ENCODE results near the gene PSMA5. TPM values are rescaled to one million over a fixed set of nuclear protein-coding genes. Genes with fewer than 3 reads are reported as not detected.

PSMA5 gene
- total and polyA plus RNA-seq, 8 donors = 16.1 to 36.2 (median 25.8) TPM

- no peak overlapping the region for H3K4me3 ChIP-seq
- intact Hi-C loops (cut with DNase I) = no loop called here
- FAIRE-seq (no peak), ATAC-seq (peak in 3 of 4 donors; percentile 22 to 78 (median 70)), DNase-seq (no peak)
- TF ChIP-seq CTCF (IDR thresholded peaks at IDR 0.05) = no peak
- no peaks in the 10 kb centered on the region for H3K9me3 ChIP-seq
- H3K36me3 ChIP-seq = peaks cover 0 to 4% (median 0%) of the 10 kb centered on the region in 3 donors
- H3K27me3 ChIP-seq = no peaks in the 10 kb centered on the region
- peak overlapping the region in 2 of 4 donors; percentile 4 to 20 for H3K27ac ChIP-seq
- H3K4me1 ChIP-seq = no peaks in the 10 kb centered on the region
- WGBS, 2 donors = 54 to 68% methylated on average over 4 of the region's 4 CpGs
These were observed 54.9 kb downstream of the PSMA5 start for GRCh38 chr1:109371341-109371739.

GRCh38 chr1:109370712-109371340 lies 55.4 kb downstream of the PSMA5 start:
- no peak for TF ChIP-seq CTCF (IDR thresholded peaks at IDR 0.05)
- Histone ChIP-seq H3K27me3 (no peaks in the 10 kb centered on the region), H3K9me3 (no peaks in the 10 kb centered on the region), H3K4me1 (no peaks in the 10 kb centered on the region), H3K27ac (peak overlapping the region in 2 of 4 donors; percentile 4 to 20), H3K4me3 (no peak overlapping the region), H3K36me3 (peaks cover 0 to 4% (median 0%) of the 10 kb centered on the region in 3 donors)
- intact Hi-C loops (cut with DNase I) = no loop called here
- DNase-seq = no peak
- WGBS, 2 donors = 50 to 51% methylated on average over 7 of the region's 7 CpGs
- ATAC-seq = peak in 3 of 4 donors; percentile 18 to 53 (median 43)
- FAIRE-seq = no peak

GRCh38 chr1:109369167-109369746 lies 57.0 kb downstream of the PSMA5 start:
- intact Hi-C loops (cut with DNase I) = no loop called here
- no peaks in the 10 kb centered on the region for H3K9me3 ChIP-seq
- H3K36me3 ChIP-seq = peaks cover 0 to 4% (median 0%) of the 10 kb centered on the region in 3 donors
- 92 to 96% methylated on average over 6 of the region's 6 CpGs for WGBS, 2 donors
- no peak overlapping the region for H3K4me3 ChIP-seq
- no peak for TF ChIP-seq CTCF (IDR thresholded peaks at IDR 0.05)
- H3K27me3 ChIP-seq = no peaks in the 10 kb centered on the region
- no peak for DNase-seq
- no peaks in the 10 kb centered on the region for H3K4me1 ChIP-seq
- H3K27ac ChIP-seq = no peak overlapping the region
- ATAC-seq = peak in 1 of 4 donors; percentile 26
- no peak for FAIRE-seq

GRCh38 chr1:109368464-109368863 lies 57.8 kb downstream of the PSMA5 start:
- Histone ChIP-seq H3K27ac (no peak overlapping the region), H3K9me3 (no peaks in the 10 kb centered on the region), H3K27me3 (no peaks in the 10 kb centered on the region), H3K36me3 (peaks cover 0 to 4% (median 0%) of the 10 kb centered on the region in 3 donors), H3K4me3 (no peak overlapping the region), H3K4me1 (no peaks in the 10 kb centered on the region)
- DNase-seq (no peak), ATAC-seq (no peak), FAIRE-seq (no peak)
- intact Hi-C loops (cut with DNase I) = no loop called here
- no peak for TF ChIP-seq CTCF (IDR thresholded peaks at IDR 0.05)
- WGBS, 2 donors = 74 to 90% methylated on average over 1 of the region's 1 CpG

- intact Hi-C loops (cut with DNase I) = no loop called here
- WGBS, 2 donors = 90 to 96% methylated on average over 3 of the region's 3 CpGs
- no peak overlapping the region for H3K27ac ChIP-seq
- H3K4me1 ChIP-seq = no peaks in the 10 kb centered on the region
- no peaks in the 10 kb centered on the region for H3K9me3 ChIP-seq
- ATAC-seq (no peak), DNase-seq (no peak), FAIRE-seq (no peak)
- H3K36me3 ChIP-seq = peaks cover 0 to 4% (median 0%) of the 10 kb centered on the region in 3 donors
- no peak for TF ChIP-seq CTCF (IDR thresholded peaks at IDR 0.05)
- H3K27me3 ChIP-seq = no peaks in the 10 kb centered on the region
- no peak overlapping the region for H3K4me3 ChIP-seq
These were observed 58.6 kb downstream of the PSMA5 start for GRCh38 chr1:109367626-109368025.
